GM12875 (cell line): Measurements from ENCODE around the gene FADS6.

Experiments used
- H3K4me3 ChIP-seq: one replicate; pipeline ENCODE4 v1.5.1; 2011; ENCODE audit warnings: low read depth, low read length, control low read depth
- CTCF ChIP-seq: IDR thresholded peaks from 2 replicates; pipeline ENCODE4 v1.5.1; 2011; ENCODE audit warnings: low read depth, mild to moderate bottlenecking, control low read depth, inconsistent platforms, low read length, moderate library complexity, borderline replicate concordance; ENCODE audit not compliant: insufficient read depth

Gene FADS6

DNA sequence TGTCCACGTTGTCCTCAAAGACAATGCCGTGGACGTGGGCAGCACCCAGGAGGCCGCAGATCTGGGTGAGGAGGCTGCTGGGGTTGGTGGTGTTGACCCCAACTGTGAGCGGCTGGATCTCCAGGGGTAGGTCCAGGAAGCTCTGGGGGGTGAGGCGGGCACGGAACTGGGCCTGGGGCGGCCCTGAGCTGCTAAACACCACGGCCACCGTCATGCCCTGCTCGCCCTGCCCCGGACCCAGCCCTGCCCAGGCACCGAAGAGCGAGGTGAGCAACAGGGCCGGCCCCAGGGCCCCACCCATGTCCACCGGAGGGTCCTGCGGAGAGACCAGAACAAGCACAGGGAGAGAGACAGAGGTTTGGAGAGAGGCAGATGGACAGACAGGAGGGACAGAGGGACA lies 38.6 kb downstream of the FADS6 start:
- TF ChIP-seq CTCF: no peak
- H3K4me3 ChIP-seq: no peak overlapping the region

- H3K4me3 ChIP-seq: no peak overlapping the region
- no peak for TF ChIP-seq CTCF
These were observed 39.8 kb downstream of the FADS6 start for GRCh38 chr17:74853669-74854068.

DNA sequence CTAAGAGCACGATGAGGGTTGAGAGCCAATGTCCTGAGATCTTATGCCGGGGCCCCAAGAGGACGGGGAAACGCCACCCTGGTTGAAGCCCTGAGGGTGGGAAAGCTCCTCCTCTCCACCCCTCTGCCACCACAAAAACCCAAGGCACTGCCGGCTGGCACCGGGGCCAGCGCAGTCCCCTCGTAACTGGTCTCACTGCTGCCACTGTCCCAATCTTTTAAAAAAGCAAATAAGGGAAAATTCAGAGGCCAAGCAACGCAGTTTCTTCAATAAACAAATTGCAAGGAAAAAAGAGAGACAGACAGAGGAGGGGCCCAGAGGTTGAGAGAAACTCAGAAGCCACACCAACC lies 40.4 kb downstream of the FADS6 start:
- H3K4me3 ChIP-seq: no peak overlapping the region
- TF ChIP-seq CTCF: no peak

DNA sequence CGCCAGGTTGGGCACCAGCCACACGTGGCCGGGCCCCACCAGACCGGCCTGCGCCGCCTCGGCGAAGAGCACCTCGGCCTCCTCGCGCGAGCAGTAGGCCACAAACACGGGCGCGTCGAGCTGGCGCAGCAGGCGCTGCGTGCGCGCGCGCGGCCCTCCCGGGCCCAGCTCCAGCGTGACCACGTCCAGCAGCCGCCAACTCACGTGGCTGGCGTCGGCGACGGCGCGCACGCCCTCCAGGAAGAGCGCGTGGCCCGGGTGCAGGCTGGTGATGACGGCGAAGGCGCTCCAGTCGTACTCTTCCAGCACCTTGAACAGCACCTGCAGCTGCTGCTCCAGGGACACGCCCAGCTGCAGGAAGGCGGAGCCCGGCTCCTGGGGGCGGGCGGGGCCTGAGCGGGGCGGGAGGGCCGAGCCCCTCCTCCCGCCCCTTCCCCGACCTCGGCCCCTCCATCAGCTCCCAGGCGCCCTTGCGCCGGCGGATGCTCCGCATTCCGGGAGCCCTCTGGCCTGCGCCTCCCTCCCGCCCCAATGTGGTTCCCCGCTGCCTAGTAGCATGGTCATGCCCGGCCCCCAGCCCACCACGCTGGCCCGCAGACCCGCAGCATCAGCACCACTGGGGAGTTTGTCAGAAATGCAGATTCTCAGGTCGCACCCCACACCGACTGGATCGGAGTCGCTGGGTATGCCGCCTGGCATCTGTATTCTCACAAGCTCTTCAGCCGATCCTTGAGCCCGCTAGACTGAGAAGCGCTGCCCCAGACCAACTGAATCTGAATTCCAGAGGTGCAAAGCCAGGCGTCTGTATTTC lies 41.0 kb downstream of the FADS6 start:
- no peak overlapping the region for H3K4me3 ChIP-seq
- TF ChIP-seq CTCF: no peak

- TF ChIP-seq CTCF: no peak
- H3K4me3 ChIP-seq: no peak overlapping the region
These were observed 41.7 kb downstream of the FADS6 start for GRCh38 chr17:74851612-74852236.

DNA sequence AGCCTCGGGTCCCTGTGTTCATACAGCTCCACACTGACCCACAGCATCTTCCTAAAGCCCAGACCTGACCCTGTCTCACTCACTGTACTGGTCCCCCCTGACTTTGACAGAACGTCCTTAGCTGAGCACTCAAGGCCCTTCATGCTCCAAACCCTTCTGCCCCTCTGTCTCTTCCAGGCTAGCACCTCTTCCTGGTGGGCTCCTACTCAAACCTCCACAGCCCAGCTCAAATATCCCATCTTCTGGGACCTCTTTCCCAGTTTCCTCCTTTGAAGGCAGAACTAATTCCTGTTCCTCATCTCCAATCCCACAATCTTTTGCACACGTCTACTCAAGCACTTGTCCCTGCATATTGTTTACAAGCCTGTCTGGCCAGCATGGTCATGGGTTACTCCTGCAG lies 42.5 kb downstream of the FADS6 start:
- no peak for TF ChIP-seq CTCF
- no peak overlapping the region for H3K4me3 ChIP-seq

DNA sequence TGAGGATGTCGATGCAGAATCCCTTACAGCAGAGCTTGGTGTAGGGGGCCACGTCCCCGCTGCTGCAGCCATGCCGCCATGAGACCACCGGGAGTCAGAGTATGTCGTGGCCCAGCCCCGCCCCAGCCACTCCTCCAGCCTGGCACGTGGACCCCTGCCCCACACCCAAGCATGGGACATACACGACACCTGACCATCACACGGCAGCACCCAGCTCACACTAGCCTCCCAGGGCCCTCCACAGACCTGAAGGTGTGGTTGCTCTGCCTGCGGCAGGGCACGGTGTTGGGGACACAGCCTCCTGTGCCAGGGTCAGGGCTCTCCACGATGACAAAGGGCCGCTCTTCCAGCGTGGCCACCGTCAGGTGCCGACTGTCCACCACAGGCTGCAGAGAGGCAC lies 43.1 kb downstream of the FADS6 start:
- no peak overlapping the region for H3K4me3 ChIP-seq
- no peak for TF ChIP-seq CTCF
